DMS 273 treated with DMSO at 0.1 percent for 48 hours (cell line): ENCODE measurements around the gene NUPR1.
"Not testable (repeated sequence)": the region's sequence is repeated elsewhere in the genome, so short reads cannot be mapped to it uniquely, and the experiment has no call there.

ENCODE experiments used
- DNase-seq: peaks from one replicate; lab custom pipeline; 2025; lab: John Stamatoyannopoulos, UW

NUPR1 gene, protein sequence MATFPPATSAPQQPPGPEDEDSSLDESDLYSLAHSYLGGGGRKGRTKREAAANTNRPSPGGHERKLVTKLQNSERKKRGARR

DNA sequence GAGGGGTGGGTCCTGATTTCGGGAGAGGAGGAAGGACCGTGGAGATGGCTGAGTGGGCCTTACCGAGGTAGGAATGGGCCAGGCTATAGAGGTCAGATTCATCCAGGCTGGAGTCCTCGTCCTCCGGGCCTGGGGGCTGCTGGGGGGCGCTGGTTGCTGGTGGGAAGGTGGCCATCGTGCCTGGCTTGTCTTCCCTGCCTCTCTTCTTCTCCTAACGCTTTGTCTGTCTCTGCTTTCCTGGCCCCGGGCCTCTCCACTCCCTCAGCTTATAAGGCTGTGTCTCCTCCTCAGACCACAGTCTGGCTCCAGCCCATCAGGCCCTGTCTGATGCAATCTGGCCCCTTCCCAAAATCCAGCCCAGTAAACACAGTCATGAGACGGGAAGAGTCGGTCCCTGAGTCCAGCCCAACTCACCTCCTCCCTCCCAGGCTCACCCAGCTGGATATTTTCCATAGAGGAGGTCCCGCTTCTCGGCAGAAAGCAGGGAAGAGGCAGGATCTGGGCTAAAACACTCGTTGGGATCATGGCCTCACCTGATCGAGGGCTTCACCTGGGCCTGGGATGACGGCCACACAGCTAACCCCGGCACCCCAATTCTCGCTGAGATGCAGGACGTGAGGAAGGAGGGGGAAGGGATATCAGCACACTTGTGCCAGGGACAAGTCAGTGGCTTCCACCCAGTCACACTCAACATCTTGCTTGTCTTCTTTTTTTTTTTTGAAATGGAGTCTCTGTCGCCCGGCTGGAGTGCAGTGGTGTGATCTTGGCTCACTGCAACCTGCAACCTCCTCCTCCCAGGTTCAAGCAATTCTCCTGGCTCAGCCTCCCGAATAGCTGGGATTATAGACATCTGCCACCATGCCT is at the start of gene NUPR1:
Gene NUPR1, minus strand, starts transcription at position 242 of the 864 bp plus-strand sequence. Its CDS starts 67 bp downstream, at position 175.
- DNase-seq = peak; percentile 71

DNA sequence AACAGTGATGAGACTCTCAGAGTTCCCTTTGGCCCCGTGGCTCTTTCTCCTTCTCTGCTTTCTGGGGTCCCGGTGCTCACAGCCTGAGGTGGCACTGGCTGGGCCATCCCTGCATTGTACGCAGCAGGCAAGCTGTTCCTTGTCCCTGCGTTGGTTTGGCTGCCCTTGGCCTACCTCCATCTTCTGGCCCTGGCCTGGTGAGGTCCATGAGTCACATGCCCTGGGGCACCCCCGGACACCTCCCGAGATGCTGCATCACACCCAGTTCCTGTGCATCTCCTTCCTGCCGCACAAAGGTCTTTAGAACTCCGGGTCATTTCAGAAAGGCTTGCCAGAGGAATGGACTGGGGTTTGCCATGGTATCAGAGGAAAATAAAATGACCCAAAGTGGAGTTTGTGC is 48.6 kb upstream of the NUPR1 start:
- no peak for DNase-seq

DNA sequence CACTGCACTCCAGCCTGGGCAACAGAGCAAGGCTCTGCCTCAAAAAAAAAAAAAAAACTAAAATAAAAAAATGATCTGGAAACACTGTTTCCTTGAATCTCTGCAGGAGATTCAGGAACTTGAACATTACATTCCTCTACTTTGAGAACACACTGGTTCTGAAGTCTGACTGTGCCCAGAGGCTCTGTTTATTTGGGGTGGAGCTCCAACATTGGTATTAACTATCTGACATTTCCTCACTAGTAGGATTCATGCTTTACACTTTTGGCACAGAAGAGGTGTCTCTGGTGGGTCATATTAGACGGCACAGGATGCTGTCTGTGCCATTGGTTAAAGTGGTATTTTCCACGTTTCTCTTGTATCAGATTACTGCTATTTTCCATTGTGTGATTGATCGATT is 47.7 kb upstream of the NUPR1 start:
- DNase-seq = no peak

DNA sequence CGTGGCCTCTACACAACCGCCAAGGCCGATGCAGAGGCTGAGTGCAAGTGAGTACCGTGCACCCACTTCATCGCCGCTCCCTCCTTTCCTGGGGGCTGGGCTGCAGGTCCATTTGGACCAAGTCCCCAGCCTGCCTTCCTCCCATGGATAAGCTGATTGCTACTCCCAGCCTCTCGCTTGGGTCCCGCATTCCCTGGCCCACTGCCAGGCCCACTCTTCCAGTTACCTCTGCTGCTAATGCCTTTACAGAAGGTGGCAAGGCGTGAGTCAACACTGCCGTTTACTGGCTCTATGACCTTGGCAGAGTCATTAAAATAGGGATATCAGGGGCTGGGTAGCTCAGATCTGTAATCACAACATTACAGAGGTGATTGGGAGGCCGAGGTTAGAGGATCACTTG is 46.9 kb upstream of the NUPR1 start:
- no peak for DNase-seq

DNA sequence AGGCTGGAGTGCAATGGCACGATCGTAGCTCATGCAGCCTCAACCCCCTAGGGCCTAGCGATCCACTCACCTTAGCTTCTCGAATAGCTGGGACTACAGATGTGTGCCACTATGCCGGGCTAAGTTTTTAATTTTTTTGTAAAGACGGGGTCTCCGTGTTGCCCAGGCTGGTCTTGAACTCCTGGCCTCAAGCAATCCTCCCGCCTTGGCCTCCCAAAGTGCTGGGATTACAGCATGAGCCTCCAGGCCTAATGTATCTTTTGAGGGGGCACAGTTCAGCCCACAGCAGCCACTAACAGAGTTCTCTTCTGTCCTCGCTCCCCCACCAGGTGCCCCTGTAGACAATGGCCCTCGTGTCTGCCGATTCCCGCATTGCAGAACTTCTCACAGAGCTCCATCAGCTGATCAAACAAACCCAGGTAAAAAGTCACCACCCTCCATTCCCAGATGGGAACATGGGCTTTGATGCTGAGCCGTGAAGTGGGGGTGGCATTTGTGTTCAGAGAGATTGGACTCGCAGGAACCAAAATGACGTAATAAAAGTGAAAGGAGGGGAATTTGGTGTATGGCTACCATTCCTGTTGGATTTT is 42.0 kb upstream of the NUPR1 start:
- no peak for DNase-seq

DNA sequence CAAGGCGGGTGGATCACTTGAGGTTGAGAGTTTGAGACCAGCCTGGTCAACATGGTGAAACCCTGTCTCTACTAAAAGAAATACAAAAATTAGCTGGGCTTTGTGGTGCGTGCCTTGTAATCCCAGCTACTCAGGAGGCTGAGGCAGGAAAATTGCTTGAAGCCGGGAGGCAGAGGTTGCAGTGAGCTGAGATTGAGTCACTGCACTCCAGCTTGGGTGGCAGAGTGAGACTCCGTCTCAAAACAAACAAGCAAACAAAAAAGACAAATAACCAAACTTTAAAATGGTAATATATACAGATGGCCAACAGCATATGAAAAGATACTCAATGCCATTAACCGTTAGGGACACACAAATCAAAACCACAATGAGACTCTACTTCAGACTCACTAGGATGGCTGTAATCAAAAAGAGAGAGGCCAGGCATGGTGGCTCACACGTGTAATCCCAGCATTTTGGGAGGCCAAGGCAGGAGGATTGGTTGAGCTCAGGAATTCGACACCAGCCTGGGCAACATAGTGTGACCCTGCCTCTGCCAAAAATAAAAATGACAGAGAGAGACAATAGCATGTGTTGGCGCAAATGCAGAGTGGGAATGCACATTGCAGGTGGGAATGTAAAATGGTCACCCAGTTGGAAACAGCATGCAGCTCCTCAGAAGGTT is 36.8 kb upstream of the NUPR1 start:
- DNase-seq = no peak

DNA sequence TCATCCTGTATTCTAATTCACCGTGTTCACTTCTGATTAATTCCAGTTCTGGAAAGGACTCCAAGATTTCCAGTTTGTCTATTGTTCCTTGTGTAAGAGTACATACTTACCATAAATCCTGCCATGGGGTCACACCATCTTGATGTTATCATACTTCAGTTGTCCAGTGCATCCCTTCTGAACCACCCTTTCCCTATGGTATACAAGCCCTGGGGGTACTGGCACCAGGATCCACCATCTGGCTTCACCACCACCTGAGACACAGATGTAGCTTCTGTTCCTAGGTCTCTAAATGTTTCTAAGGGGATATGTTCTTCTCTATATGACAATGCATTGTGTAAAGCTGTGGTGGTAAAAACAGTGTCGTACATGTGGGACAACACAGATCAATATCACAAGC is 36.2 kb upstream of the NUPR1 start:
- no peak for DNase-seq

DNA sequence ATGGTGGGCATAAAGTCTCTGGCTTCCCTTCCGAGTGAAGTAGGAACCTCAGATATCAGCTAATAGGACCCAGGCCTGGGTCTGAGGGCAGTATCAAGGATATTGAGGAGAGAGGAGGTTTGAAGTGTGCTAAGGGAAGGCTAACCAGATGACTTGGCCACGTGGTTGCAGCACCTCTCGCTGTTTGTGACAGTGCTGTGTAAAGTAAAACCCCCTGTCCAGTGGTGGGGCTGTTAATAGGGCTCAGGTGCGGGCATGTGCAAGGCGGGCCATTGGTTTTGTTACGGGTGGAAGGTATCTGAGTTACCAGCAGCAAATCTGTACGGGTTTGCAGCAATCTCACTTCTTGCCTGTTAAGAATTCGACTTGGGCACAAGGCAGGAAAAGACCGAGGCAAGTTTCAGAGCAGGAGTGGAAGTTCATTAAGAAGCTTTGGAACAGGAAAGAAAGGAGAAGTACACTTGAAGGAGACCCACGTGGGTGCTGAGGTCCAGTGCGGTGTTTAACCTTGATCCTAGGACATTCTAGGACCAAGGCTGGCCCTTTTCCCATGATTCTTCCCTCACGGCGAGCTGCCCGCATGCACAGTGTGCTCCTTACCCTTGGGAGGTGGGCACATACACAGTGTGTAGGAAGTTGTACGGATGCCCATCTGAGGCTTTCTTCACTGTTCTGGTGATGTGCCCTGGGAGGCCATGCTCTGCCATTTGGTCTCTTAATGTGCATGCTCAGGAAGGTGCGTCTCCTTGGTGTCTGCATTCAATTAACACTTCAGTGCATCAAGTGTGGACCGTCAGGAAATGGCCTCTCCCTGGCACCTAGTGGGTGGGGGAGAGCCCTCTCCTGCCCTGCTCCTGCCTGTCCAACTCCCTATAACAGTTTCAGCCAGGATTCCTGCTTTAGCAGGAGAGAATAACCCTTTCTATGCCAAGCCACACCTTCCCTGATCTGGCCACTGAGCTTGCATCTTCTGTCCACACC is 35.3 kb upstream of the NUPR1 start:
- DNase-seq = no peak

DNA sequence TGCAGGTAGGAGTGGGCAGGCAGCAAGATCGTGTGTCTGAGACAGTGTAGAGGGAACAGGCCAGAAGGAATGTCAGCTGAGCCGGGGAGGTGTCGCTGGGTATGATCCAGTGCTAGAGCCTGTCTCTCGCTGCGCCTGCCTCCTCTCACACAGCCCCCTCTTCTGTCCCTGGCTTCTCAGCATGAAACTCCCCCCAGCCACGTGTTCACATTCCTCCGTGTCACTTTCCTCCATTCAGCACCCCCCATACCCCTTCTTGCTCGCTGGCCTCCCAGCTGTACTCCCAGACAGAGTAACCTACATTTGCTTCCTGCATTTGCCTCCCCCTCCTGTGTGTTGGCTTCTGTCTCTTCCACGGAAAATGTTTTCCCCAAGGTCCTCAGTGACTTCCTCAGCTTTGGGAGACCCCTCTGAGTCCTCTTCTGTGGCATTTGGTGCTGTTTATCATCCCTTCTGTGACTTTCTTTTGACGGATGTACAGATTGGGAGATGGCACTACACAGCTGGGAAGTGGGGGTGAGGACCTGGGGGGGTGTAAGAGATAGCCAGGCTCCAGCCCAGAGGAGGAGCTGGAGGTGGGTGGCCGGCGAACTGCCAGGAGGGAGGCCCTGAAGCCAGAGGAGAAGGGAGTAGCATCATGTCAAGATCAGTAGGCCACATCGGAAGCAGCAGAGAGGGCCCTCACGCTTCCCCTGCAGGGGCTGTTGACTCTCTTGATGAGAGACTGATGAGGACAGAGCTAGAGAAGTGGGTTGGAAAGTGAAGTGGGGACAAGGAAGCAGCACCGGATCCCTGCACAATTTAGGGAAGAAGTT is 34.1 kb upstream of the NUPR1 start:
- DNase-seq = no peak

DNA sequence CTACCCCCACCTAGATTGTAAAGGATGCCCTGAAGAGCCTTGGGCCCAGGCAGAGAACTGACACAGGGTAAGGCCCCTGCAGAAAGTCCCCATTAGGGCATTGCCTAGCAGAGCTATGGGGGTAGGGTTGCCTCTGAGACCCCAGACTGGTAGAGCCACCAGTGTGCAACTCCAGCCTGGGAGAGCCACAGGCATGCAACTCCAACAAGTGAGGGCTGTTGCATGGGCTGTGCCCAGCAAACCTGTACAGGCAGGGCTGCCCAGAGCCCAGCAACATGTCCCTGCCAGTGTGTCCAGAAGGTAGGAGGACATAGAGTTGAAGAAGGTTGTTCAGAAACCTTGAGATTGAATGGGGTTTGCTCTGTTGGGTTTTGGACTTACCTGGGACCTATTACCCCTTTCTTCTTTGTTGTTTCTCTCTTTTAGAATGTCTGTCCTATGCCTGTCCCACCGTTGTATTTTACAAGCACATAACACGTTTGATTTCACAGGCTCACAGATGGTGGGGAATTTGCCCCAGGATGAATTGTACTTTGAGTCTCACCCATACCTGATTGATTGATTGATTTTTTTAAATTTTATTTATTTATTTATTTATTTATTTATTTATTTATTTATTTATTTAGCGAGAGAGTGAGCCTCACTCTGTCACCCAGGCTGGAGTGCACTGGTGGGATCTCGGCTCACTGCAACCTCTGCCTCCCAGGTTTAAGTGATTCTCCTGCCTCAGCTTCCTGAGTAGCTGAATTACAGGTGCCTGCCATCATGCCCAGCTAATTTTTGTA is 31.4 kb upstream of the NUPR1 start:
- DNase-seq = no peak

DNA sequence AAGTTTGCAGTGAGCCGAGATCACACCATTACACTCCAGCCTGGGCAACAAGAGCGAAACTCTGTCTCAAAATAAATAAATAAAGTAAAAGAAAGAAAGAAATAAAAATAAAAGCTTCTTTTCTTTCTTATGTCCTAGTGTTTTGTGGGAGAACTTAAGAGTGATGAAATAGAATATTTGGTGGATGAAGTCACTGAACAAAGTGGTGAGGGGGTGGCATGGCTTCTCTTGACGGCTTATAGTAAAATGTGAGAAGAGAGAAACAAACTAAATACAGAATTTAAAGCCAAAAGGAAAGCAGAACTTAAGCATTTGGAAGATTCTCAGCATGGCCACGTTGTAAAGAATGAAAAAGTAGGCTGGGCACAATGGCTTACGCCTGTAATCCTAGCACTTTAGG is 30.2 kb upstream of the NUPR1 start:
- no peak for DNase-seq

DNA sequence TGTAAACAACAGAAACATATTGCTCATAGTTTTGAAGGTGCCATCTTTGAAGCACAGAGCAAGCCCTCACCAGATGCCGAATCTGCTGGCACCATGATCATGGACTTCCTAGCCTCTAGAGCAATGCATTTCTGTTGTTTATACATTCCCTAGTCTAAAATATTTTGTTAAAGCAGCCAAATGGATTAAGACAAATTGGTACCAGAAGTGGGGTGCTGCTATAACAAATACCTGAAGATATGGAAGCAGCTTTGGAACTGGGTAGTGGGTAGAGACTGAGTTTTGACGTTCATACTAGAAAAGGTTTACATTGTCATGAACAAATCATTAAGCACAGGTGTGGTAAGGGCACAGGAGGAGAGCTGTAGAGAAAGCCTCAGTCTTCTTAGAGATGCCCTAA is 28.5 kb upstream of the NUPR1 start:
- no peak for DNase-seq

DNA sequence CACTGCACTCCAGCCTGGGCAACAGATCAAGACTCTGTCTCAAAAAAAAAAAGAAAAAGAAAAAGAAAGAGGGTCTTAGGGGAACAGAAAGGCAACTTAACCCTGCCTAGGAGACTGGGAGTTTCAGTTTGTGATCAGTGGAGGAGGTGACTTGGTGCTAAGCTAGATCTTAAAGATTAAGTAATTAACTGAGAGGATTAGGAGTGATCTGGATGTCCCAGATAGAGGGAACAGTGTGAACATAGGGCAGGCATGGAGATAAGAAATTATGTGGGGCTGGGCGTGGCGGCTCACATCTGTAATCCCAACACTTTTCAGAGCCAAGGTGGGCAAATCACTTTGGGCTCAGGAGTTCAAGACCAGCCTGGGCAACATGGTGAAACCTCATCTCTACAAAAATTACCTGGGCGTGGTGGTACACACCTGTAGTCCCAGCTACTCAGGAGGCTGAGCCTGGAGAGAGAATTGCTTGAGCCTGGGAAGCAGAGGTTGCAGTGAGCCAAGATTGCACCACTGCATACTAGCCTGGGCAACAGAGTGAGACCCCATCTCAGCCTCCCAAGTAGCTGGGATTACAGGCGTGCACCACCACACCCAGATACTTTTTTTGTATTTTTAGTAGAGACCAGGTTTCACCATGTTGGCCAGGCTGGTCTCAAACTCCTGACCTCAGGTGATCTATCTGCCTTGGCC is 27.6 kb upstream of the NUPR1 start:
- not testable (repeated sequence) for DNase-seq

DNA sequence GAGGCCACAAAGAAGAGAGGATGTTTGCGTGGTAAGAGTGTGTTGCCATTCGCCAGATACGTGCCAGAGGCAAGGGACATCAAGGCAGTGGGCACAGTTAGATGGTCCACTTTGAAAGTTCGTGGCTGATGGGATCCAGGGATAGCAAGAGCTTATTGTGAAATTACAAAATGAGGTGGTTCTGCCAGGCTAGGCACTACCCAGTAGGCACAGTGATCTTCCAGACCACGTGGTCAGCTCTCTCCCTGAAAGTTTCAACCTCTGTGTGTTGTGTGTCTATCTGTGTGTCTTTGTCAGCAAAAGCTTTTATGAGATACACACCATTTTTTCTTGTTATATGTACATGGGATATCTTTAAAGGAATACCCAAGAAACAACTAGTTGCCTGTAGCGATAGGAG is 24.4 kb upstream of the NUPR1 start:
- DNase-seq = no peak

DNA sequence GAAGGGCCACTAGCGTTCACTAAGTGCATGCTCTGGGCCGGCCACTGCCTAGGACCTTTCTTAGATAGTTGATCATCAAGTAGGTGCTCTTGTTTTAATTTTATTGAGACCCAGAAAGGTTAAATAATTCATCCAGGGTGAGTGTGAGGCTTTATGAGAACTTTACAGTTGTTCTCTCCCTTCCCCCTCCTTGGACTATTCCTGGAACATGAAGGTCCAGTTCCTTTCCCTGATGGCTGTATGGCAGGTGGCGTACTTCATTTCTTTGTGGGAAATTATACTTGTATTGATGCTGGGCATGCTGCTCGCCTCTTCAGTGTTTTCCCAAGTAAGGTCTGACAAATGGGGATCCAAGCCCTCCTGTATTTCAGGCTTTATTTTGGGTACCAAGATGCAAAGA is 23.4 kb upstream of the NUPR1 start:
- DNase-seq = no peak

DNA sequence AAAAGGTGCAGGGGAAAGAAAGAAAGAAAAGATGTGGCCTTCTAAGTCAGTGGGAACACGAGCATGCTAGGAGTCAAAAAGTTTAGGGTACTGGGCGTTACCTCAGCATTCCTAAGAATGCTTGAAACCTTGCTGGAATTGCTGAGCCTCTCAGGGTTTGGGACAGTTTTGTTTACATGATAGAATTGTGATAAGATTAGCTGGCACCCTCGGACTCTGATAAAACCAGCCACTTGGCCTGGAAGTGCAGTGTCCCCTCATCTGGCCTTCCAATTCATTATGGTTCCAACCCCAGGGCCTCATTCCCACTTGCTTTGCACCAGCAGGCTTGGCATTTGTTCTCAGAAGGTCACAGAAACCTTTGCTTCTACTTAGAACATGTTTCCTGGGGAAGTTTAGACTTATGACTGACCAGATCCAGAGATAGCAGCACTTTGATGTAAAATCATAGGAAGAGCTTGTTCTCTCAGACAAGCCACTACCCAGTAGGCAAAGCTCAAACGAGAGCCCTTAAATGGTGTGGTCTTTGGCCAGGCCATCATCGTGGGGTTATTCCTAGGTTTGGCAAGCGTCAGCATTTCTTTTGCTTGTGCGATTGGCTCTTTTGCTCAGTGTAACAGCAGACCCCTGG is 22.9 kb upstream of the NUPR1 start:
- no peak for DNase-seq

DNA sequence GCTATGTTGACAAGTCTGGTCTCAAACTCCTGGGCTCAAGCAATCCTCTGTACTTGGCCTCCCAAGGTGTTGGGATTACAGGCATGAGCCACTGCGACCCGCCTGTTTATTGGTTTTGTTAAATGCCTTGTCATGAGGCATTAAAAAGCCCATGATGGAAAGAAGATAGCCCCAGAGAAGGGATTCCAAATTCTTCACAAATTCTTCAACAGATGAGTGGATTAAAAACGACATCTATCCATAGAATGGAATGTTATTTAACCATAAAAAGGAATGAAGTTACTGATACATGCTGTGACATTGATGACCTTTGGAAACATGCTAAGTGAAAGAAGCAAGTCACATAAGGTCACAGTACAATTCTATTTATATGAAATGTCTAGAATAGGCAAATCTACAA is 19.7 kb upstream of the NUPR1 start:
- no peak for DNase-seq

DNA sequence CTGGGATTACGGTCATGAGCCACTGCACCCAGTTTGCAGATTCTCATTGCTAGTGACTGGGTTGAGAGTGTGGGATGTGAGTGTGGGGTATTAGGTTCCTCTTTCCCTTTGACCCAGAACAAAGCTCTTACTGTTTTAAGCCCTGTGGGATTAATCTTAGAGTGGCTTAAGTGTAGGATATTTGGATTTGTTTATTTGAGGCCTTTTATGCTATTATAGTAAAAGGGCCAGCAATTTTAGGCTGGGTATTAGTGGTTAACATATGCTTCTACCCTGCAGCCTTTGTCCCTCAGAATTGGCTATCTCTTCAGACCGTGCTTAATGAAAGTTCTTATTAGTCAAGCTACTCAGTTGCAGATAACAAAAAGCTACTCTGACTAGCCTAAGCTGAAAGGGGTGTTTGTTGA is 18.1 kb upstream of the NUPR1 start:
- DNase-seq = no peak

DNA sequence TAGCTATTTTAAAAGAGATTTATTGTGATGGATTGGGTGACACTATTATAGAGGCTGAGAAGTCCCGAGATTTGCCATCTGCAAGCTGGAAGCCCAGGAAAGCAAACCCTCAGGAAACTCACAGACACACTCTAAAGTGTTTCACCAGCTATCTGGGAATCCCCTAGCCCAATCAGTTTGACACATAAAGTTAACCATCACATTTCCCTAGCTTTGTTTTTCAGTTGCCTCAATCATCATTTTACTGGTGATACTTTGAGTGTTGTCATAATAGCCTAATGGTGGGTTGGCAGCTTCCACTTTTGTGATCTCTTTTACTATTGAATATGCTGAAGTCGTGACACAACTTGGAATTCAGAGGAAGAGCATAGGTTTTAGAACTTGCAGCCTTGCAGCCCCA is 16.8 kb upstream of the NUPR1 start:
- DNase-seq = no peak
